Endothelial cell (in vitro differentiated cells): ENCODE measurements around the gene RPL37A. TPM values are rescaled to one million over a fixed set of nuclear protein-coding genes. Genes with fewer than 3 reads are reported as not detected.

Experiments
- DNase-seq: peaks from one replicate; pipeline ENCODE4 v3.0.0; 2021; ENCODE audit warnings: low spot score
- H3K27ac Mint-ChIP-seq: one replicate; pipeline ENCODE4 v1.8.0; 2021; ENCODE audit warnings: mixed read lengths, inconsistent platforms; ENCODE audit not compliant: unreplicated experiment
- H3K27me3 Mint-ChIP-seq: one replicate; pipeline ENCODE4 v1.8.0; 2021; ENCODE audit warnings: mild to moderate bottlenecking, moderate library complexity, mixed read lengths, inconsistent platforms; ENCODE audit not compliant: unreplicated experiment
- H3K36me3 Mint-ChIP-seq: one replicate; pipeline ENCODE4 v1.8.0; 2021; ENCODE audit warnings: mild to moderate bottlenecking, low read depth, mixed read lengths, inconsistent platforms; ENCODE audit not compliant: unreplicated experiment
- H3K4me1 Mint-ChIP-seq: one replicate; pipeline ENCODE4 v1.8.0; 2021; ENCODE audit warnings: mild to moderate bottlenecking, mixed read lengths, inconsistent platforms; ENCODE audit not compliant: unreplicated experiment
- H3K4me3 Mint-ChIP-seq: one replicate; pipeline ENCODE4 v1.8.0; 2021; ENCODE audit warnings: mild to moderate bottlenecking, mixed read lengths, inconsistent platforms; ENCODE audit not compliant: unreplicated experiment
- H3K9me3 Mint-ChIP-seq: one replicate; pipeline ENCODE4 v1.8.0; 2021; ENCODE audit warnings: mixed read lengths, inconsistent platforms; ENCODE audit not compliant: unreplicated experiment
- long read RNA-seq: library from polyadenylated mRNA; unstranded; transcript quantifications from one replicate; pipeline ENCODE4 v2.0.0, GENCODE V29; 2020; ENCODE audit not compliant: unreplicated experiment
- total RNA-seq: library from RNA; stranded (reverse); fragmentation: NEBNext Ultra II Directional; extraction: Animal tissue kit (Norgen Biotek cat#: 25700); gene quantifications from one replicate; pipeline ENCODE4 v1.2.1, GENCODE V29; 2021; ENCODE audit not compliant: unreplicated experiment
- TF ChIP-seq, protein P1 (sequence below): fragments of 200-600 bp; sonication (generic); IDR thresholded peaks from one replicate; pipeline ENCODE4 v1.5.0; 2021; ENCODE audit warnings: antibody characterized with exemption; ENCODE audit not compliant: unreplicated experiment

The RPL37A gene
- 2,729 TPM for total RNA-seq
- long read RNA-seq, transcript RPL37A-201 (3 exons, 742 nt) = minor isoform, 76 of 1,555 reads
- long read RNA-seq, transcript RPL37A-210 (4 exons, 3,647 nt) = major isoform, 1,457 of 1,555 reads
- long read RNA-seq, partial matches to known transcripts = 1 of 1,555 reads
- long read RNA-seq, other reads (novel, unspliced or antisense) = 19 of 1,555 reads

DNA sequence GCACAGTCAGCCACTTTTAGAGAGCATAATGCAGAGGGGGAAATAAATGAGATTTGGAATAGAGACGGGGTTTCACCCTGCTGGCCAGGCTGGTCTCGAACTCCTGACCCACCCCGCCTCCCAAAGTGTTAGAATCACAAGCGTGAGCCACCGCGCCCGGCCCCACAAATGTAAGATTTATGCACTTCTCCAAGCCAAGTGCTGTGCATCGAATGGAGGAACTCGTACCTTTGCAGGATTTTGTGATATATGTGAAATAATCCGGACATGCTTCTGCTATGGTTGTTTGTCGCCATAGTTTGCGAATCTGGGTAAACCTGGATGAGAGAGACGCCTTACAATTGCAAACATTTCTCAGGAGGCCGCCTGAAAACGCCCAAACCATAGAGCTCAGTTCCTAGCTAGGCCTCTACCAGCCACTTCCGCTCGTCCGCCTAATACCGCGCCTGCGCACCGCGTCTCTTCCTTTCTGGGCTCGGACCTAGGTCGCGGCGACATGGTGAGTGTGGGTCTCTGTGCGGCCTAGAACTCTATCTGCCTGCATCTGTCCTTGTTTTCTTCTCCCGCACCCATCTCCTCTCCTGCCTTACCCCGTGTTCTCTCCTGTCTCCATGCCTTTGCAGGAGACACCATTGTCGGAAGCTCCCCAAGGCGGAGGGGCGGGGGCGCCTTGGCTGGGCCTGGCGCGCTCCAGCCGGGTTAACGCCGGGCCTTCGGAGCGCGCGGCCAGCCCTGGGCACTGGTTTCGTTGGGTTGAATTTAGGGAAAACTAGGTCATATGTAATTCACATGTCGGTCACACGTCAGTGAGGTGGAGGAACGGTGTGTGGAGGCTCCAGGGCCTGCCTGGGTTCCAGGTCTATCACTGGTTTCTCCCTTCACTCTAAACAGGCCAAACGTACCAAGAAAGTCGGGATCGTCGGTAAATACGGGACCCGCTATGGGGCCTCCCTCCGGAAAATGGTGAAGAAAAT, at the start of gene RPL37A:
Gene RPL37A (plus strand): TSS at position 466 of the 974 bp plus-strand sequence. CDS start 31 bp downstream, at position 497.
- Mint-ChIP-seq H3K4me1 (peaks cover 48% of the 10 kb centered on the region), H3K9me3 (no peaks in the 10 kb centered on the region), H3K4me3 (peak within 1 kb of the TSS; percentile 99), H3K36me3 (peaks cover 28% of the 10 kb centered on the region), H3K27me3 (no peaks in the 10 kb centered on the region), H3K27ac (peak within 1 kb of the TSS; percentile 89)
- DNase-seq = peak; percentile 86
- TF ChIP-seq, protein P1, sequence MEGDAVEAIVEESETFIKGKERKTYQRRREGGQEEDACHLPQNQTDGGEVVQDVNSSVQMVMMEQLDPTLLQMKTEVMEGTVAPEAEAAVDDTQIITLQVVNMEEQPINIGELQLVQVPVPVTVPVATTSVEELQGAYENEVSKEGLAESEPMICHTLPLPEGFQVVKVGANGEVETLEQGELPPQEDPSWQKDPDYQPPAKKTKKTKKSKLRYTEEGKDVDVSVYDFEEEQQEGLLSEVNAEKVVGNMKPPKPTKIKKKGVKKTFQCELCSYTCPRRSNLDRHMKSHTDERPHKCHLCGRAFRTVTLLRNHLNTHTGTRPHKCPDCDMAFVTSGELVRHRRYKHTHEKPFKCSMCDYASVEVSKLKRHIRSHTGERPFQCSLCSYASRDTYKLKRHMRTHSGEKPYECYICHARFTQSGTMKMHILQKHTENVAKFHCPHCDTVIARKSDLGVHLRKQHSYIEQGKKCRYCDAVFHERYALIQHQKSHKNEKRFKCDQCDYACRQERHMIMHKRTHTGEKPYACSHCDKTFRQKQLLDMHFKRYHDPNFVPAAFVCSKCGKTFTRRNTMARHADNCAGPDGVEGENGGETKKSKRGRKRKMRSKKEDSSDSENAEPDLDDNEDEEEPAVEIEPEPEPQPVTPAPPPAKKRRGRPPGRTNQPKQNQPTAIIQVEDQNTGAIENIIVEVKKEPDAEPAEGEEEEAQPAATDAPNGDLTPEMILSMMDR = no peak

DNA sequence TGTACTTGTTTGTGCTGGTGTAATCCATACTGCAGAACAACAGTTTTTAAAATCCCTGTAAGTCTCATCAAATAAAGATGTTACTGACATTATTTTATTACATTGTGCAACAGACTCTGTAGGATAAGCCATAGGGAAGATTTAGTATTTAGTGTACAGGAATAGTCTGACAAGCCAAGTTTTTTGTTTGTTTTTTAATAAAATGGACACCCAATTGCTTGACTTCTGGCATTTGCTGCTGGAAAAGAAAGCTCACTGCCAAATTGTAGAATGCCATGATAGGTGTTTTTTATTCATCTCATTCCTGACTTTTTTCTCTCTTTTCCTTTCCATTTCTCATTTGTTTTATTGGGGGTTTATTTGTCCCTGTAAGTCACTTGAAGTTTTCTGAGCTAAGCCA, 48.3 kb upstream of the RPL37A start:
- H3K36me3 Mint-ChIP-seq = peaks cover 72% of the 10 kb centered on the region
- no peak overlapping the region for H3K4me3 Mint-ChIP-seq
- DNase-seq = no peak
- H3K27ac Mint-ChIP-seq = no peak overlapping the region
- TF ChIP-seq, protein P1 = no peak
- peaks cover 14% of the 10 kb centered on the region for H3K4me1 Mint-ChIP-seq
- no peaks in the 10 kb centered on the region for H3K9me3 Mint-ChIP-seq
- H3K27me3 Mint-ChIP-seq = peaks cover 3% of the 10 kb centered on the region

DNA sequence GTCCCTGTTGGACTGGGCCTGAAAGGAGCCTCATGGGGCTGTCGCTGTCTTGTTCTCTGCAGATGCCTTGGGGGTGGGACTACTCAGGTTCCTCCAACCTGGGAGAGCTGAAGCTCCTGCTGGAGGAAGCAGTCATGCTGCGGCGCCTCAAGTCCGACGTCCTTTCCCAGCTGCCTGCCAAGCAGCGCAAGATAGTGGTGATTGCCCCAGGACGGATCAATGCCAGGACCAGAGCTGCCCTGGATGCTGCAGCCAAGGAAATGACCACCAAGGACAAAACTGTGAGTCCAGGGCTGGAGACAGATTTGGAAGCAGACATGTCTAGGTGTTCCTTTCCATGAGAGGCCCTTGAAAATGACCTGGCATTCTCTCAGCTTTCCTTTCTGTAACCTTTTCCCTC, 47.9 kb upstream of the RPL37A start:
- H3K9me3 Mint-ChIP-seq = no peaks in the 10 kb centered on the region
- H3K27ac Mint-ChIP-seq = no peak overlapping the region
- no peak for DNase-seq
- peaks cover 11% of the 10 kb centered on the region for H3K4me1 Mint-ChIP-seq
- peaks cover 3% of the 10 kb centered on the region for H3K27me3 Mint-ChIP-seq
- H3K36me3 Mint-ChIP-seq = peaks cover 76% of the 10 kb centered on the region
- TF ChIP-seq, protein P1 = no peak
- H3K4me3 Mint-ChIP-seq = no peak overlapping the region

DNA sequence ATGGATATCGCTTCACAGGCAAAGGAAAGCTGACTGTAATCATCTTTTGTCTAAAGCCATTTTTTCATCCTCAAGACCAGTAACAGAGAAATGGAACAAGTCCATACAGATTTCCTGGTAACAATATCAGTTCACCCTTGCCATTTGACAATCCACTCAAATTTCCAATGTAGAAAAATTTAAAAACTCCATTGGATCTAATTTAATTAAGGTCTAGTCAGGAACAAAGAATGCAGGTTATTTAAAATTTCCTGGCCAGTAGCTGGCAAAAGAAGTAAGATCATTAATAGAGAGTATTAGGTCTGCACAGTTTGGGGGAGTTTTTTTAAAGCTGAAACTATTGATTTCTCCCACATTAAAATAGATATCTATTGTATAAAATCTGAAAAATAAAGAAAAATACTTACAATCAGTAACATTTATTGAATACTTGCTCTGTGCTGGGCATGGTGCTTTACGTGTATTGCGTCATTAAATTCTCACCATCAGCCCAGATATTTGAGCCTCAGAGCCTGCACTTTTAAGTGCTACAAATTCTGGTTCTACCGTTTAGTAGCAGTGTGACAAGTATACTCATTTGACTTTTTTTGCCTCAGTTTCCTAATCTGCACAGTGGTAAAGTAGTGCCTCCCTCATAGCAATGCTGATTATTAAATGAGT, 44.6 kb upstream of the RPL37A start:
- H3K27me3 Mint-ChIP-seq = no peaks in the 10 kb centered on the region
- TF ChIP-seq, protein P1 = no peak
- no peaks in the 10 kb centered on the region for H3K4me1 Mint-ChIP-seq
- H3K27ac Mint-ChIP-seq = no peak overlapping the region
- no peaks in the 10 kb centered on the region for H3K9me3 Mint-ChIP-seq
- H3K4me3 Mint-ChIP-seq = peak overlapping the region; percentile 76
- no peak for DNase-seq
- peaks cover 68% of the 10 kb centered on the region for H3K36me3 Mint-ChIP-seq
